WTC11 (cell line): ENCODE results near the gene UBXN4. TPM values are rescaled to one million over a fixed set of nuclear protein-coding genes. Genes with fewer than 3 reads are reported as not detected.

Experiments used
- ATAC-seq: fragments of 200-7000 bp; cut with Tn5 transposase; 2 replicates; pipeline ENCODE4 v1.10.0; 2021; ENCODE audit warnings: mild to moderate bottlenecking, moderate library complexity
- CTCF ChIA-PET: fragments of 300-600 bp; sonication (Branson Sonifier 250); formaldehyde crosslinking; loops from one replicate; lab custom pipeline; 2021; ENCODE audit warnings: antibody characterized with exemption; lab: Charles Lee
- POLR2A ChIA-PET: fragments of 350-600 bp; sonication (Branson Sonifier 250); formaldehyde crosslinking; loops from one replicate; lab custom pipeline; 2021; ENCODE audit warnings: antibody characterized with exemption; lab: Charles Lee
- DNase-seq: peaks from one replicate; pipeline ENCODE4 v3.0.0; 2021; ENCODE audit warnings: low spot score
- H3K27ac Mint-ChIP-seq: 2 replicates; pipeline ENCODE4 v1.8.0; 2021; ENCODE audit warnings: mixed read lengths
- H3K27me3 Mint-ChIP-seq: 2 replicates; pipeline ENCODE4 v1.8.0; 2021; ENCODE audit warnings: low read depth, mild to moderate bottlenecking, moderate library complexity, mixed read lengths
- H3K36me3 Mint-ChIP-seq: 2 replicates; pipeline ENCODE4 v1.8.0; 2021; ENCODE audit warnings: mixed read lengths
- H3K4me1 Mint-ChIP-seq: 2 replicates; pipeline ENCODE4 v1.8.0; 2022; ENCODE audit warnings: mixed read lengths
- H3K4me3 Mint-ChIP-seq: 2 replicates; pipeline ENCODE4 v1.8.0; 2021; ENCODE audit warnings: mild to moderate bottlenecking, moderate library complexity, mixed read lengths
- H3K9me3 Mint-ChIP-seq: 2 replicates; pipeline ENCODE4 v1.8.0; 2021; ENCODE audit warnings: mixed read lengths
- CREB1 ChIP-seq: sonication (generic); formaldehyde crosslinking; IDR thresholded peaks from 2 replicates; pipeline ENCODE4 v1.8.0; 2023; ENCODE audit warnings: mild to moderate bottlenecking, missing genetic modification reagents
- ELF4 ChIP-seq: sonication (generic); formaldehyde crosslinking; IDR thresholded peaks from 2 replicates; pipeline ENCODE4 v1.8.1; 2022; ENCODE audit warnings: low read depth, mild to moderate bottlenecking, moderate library complexity, missing genetic modification reagents
- ETV6 ChIP-seq: sonication (generic); formaldehyde crosslinking; IDR thresholded peaks from 2 replicates; pipeline ENCODE4 v1.8.1; 2022; ENCODE audit warnings: mild to moderate bottlenecking, missing genetic modification reagents
- FOXK1 ChIP-seq: sonication (generic); formaldehyde crosslinking; IDR thresholded peaks from 2 replicates; pipeline ENCODE4 v1.8.0; 2022; ENCODE audit warnings: mild to moderate bottlenecking, moderate library complexity, missing genetic modification reagents
- HMGA2 ChIP-seq: fragments of 250-450 bp; sonication (Bioruptor Pico); IDR thresholded peaks from 2 replicates; pipeline ENCODE4 v1.4.0; 2021; ENCODE audit warnings: mild to moderate bottlenecking, moderate library complexity
- NFYB ChIP-seq: sonication (generic); formaldehyde crosslinking; conservative IDR thresholded peaks from 2 replicates; pipeline ENCODE4 v1.8.0; 2022; ENCODE audit warnings: low read depth, missing genetic modification reagents
- NR2C2 ChIP-seq: sonication (generic); formaldehyde crosslinking; IDR thresholded peaks from 2 replicates; pipeline ENCODE4 v1.8.0; 2022; ENCODE audit warnings: mild to moderate bottlenecking, missing genetic modification reagents
- OVOL2 ChIP-seq: fragments of 250-450 bp; sonication (Bioruptor Pico); IDR thresholded peaks from 2 replicates; pipeline ENCODE4 v1.9.0; 2021; ENCODE audit warnings: mild to moderate bottlenecking, borderline replicate concordance
- PRRX2 ChIP-seq: fragments of 250-450 bp; sonication (Bioruptor Pico); IDR thresholded peaks from 2 replicates; pipeline ENCODE4 v1.8.0; 2021; ENCODE audit warnings: mild to moderate bottlenecking
- SOX15 ChIP-seq: fragments of 250-450 bp; sonication (Bioruptor Pico); IDR thresholded peaks from 2 replicates; pipeline ENCODE4 v1.9.0; 2021; ENCODE audit warnings: mild to moderate bottlenecking
- TEAD4 ChIP-seq: sonication (generic); formaldehyde crosslinking; IDR thresholded peaks from 2 replicates; pipeline ENCODE4 v1.8.0; 2022; ENCODE audit warnings: mild to moderate bottlenecking, missing genetic modification reagents
- TP53 ChIP-seq: sonication (generic); formaldehyde crosslinking; IDR thresholded peaks from 2 replicates; pipeline ENCODE4 v1.8.1; 2023; ENCODE audit warnings: mild to moderate bottlenecking, missing genetic modification reagents
- ZNF121 ChIP-seq: sonication (generic); formaldehyde crosslinking; IDR thresholded peaks from 2 replicates; pipeline ENCODE4 v1.8.0; 2023; ENCODE audit warnings: missing genetic modification reagents
- ZNF317 ChIP-seq: sonication (generic); formaldehyde crosslinking; IDR thresholded peaks from 2 replicates; pipeline ENCODE4 v1.8.1; 2023; ENCODE audit warnings: low read depth, mild to moderate bottlenecking, moderate library complexity, missing genetic modification reagents, borderline replicate concordance
- ZNF416 ChIP-seq: fragments of 250-450 bp; sonication (Bioruptor Pico); IDR thresholded peaks from 2 replicates; pipeline ENCODE4 v1.9.0; 2021; ENCODE audit warnings: mild to moderate bottlenecking, inconsistent platforms
- total RNA-seq: library from RNA; stranded (reverse); gene quantifications from 3 replicates; pipeline ENCODE4 v1.2.3, GENCODE V29; 2021
- TF ChIP-seq, protein P1 (sequence below): fragments of 250-450 bp; sonication (Bioruptor Pico); IDR thresholded peaks from 2 replicates; pipeline ENCODE4 v1.8.0; 2021; ENCODE audit warnings: mild to moderate bottlenecking
- TF ChIP-seq, protein P2 (sequence below): sonication (generic); formaldehyde crosslinking; IDR thresholded peaks from 2 replicates; pipeline ENCODE4 v1.8.1; 2022; ENCODE audit warnings: mild to moderate bottlenecking, moderate library complexity, missing genetic modification reagents
- TF ChIP-seq, protein P3 (sequence below): fragments of 250-450 bp; sonication (Bioruptor Pico); IDR thresholded peaks from 2 replicates; pipeline ENCODE4 v1.9.0; 2021; ENCODE audit warnings: mild to moderate bottlenecking
- TF ChIP-seq, protein P4 (sequence below): sonication (generic); formaldehyde crosslinking; IDR thresholded peaks from 2 replicates; pipeline ENCODE4 v1.8.0; 2023; ENCODE audit warnings: missing genetic modification reagents, mild to moderate bottlenecking, borderline replicate concordance
- TF ChIP-seq, protein P5 (sequence below): sonication (generic); formaldehyde crosslinking; IDR thresholded peaks from 2 replicates; pipeline ENCODE4 v1.8.0; 2022; ENCODE audit warnings: mild to moderate bottlenecking, missing genetic modification reagents
- TF ChIP-seq, protein P6 (sequence below): sonication (generic); formaldehyde crosslinking; IDR thresholded peaks from 2 replicates; pipeline ENCODE4 v1.8.1; 2023; ENCODE audit warnings: mild to moderate bottlenecking, missing genetic modification reagents, moderate library complexity
- TF ChIP-seq, protein P7 (sequence below): sonication (generic); formaldehyde crosslinking; IDR thresholded peaks from 2 replicates; pipeline ENCODE4 v1.8.1; 2022; ENCODE audit warnings: mild to moderate bottlenecking, missing genetic modification reagents, moderate library complexity, borderline replicate concordance

The UBXN4 gene
- total RNA-seq, 1 experiment from 2014 or later, result 68.1 TPM

DNA sequence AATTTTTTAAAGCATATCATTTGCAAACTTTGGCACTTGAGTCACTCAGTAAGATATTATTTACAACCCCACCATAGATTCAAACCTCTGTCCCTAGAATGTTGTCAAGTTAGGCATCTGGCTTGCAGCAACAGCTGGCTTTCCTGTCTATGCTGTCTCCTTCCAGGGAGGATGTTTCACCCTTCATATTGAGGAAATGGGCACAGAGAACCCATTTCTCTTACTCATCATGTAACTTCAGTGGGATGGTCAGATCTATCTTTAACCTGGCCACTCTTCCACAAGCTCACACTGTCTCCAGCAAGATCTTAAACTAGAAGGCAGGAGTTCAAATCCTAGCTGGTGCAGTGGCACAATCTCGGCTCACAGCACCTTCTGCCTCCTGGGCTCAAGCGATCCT is 79.5 kb downstream of the UBXN4 start:
- DNase-seq (no peak), ATAC-seq (no peak)
- Mint-ChIP-seq H3K36me3 (no peaks in the 10 kb centered on the region), H3K27me3 (peaks cover 7% of the 10 kb centered on the region; the same call in 1 of the 2 replicates), H3K4me3 (no peak overlapping the region), H3K27ac (no peak overlapping the region), H3K9me3 (peaks cover 24% of the 10 kb centered on the region), H3K4me1 (no peaks in the 10 kb centered on the region)
- ChIA-PET CTCF (no interaction called here), POLR2A (no interaction called here)
- TF ChIP-seq, protein P1, sequence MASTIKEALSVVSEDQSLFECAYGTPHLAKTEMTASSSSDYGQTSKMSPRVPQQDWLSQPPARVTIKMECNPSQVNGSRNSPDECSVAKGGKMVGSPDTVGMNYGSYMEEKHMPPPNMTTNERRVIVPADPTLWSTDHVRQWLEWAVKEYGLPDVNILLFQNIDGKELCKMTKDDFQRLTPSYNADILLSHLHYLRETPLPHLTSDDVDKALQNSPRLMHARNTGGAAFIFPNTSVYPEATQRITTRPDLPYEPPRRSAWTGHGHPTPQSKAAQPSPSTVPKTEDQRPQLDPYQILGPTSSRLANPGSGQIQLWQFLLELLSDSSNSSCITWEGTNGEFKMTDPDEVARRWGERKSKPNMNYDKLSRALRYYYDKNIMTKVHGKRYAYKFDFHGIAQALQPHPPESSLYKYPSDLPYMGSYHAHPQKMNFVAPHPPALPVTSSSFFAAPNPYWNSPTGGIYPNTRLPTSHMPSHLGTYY (CRISPR knock-in tag), result no peak
- TF ChIP-seq OVOL2 (CRISPR knock-in tag) (no peak), ZNF416 (no peak), HMGA2 (CRISPR knock-in tag) (no peak), FOXK1 (CRISPR knock-in tag) (no peak), TEAD4 (CRISPR knock-in tag) (no peak)
- TF ChIP-seq, protein P2, sequence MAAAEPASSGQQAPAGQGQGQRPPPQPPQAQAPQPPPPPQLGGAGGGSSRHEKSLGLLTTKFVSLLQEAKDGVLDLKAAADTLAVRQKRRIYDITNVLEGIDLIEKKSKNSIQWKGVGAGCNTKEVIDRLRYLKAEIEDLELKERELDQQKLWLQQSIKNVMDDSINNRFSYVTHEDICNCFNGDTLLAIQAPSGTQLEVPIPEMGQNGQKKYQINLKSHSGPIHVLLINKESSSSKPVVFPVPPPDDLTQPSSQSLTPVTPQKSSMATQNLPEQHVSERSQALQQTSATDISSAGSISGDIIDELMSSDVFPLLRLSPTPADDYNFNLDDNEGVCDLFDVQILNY (CRISPR knock-in tag), result no peak

DNA sequence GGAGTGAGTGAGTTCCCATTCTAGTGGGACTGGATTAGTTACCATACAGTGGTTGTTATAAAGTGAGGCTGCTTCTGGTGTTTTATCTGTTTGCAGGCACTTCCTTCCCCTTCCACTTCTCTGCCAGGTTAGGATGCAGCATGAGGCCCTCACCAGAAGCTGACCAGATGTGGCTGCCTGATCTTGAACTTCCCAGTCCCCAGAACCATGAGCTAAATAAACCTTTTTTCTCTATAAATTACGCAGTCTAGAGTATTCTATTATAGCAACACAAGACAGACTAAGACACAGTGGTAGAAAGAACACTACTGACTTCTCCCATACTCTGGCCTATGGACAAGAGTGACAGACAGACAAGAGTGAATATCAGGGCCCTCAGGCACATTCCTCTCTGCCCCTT is 81.2 kb downstream of the UBXN4 start:
- no peak for DNase-seq
- H3K27me3 Mint-ChIP-seq, result peaks cover 7% of the 10 kb centered on the region; the same call in 1 of the 2 replicates
- ATAC-seq, result no peak
- ChIA-PET CTCF (no interaction called here), POLR2A (no interaction called here)
- no peaks in the 10 kb centered on the region for H3K36me3 Mint-ChIP-seq
- no peak overlapping the region for H3K4me3 Mint-ChIP-seq
- H3K4me1 Mint-ChIP-seq, result no peaks in the 10 kb centered on the region
- TF ChIP-seq, protein P3, sequence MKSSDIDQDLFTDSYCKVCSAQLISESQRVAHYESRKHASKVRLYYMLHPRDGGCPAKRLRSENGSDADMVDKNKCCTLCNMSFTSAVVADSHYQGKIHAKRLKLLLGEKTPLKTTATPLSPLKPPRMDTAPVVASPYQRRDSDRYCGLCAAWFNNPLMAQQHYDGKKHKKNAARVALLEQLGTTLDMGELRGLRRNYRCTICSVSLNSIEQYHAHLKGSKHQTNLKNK (CRISPR knock-in tag), result no peak
- TF ChIP-seq NFYB (CRISPR knock-in tag) (no peak), SOX15 (CRISPR knock-in tag) (no peak), ZNF121 (CRISPR knock-in tag) (no peak), ELF4 (CRISPR knock-in tag) (no peak), CREB1 (CRISPR knock-in tag) (no peak), TP53 (no peak), PRRX2 (CRISPR knock-in tag) (no peak), HMGA2 (CRISPR knock-in tag) (no peak), ZNF317 (no peak), ETV6 (no peak), OVOL2 (CRISPR knock-in tag) (no peak), NR2C2 (no peak)
- TF ChIP-seq, protein P4, sequence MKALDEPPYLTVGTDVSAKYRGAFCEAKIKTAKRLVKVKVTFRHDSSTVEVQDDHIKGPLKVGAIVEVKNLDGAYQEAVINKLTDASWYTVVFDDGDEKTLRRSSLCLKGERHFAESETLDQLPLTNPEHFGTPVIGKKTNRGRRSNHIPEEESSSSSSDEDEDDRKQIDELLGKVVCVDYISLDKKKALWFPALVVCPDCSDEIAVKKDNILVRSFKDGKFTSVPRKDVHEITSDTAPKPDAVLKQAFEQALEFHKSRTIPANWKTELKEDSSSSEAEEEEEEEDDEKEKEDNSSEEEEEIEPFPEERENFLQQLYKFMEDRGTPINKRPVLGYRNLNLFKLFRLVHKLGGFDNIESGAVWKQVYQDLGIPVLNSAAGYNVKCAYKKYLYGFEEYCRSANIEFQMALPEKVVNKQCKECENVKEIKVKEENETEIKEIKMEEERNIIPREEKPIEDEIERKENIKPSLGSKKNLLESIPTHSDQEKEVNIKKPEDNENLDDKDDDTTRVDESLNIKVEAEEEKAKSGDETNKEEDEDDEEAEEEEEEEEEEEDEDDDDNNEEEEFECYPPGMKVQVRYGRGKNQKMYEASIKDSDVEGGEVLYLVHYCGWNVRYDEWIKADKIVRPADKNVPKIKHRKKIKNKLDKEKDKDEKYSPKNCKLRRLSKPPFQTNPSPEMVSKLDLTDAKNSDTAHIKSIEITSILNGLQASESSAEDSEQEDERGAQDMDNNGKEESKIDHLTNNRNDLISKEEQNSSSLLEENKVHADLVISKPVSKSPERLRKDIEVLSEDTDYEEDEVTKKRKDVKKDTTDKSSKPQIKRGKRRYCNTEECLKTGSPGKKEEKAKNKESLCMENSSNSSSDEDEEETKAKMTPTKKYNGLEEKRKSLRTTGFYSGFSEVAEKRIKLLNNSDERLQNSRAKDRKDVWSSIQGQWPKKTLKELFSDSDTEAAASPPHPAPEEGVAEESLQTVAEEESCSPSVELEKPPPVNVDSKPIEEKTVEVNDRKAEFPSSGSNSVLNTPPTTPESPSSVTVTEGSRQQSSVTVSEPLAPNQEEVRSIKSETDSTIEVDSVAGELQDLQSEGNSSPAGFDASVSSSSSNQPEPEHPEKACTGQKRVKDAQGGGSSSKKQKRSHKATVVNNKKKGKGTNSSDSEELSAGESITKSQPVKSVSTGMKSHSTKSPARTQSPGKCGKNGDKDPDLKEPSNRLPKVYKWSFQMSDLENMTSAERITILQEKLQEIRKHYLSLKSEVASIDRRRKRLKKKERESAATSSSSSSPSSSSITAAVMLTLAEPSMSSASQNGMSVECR (CRISPR knock-in tag), result no peak
- TF ChIP-seq, protein P5, sequence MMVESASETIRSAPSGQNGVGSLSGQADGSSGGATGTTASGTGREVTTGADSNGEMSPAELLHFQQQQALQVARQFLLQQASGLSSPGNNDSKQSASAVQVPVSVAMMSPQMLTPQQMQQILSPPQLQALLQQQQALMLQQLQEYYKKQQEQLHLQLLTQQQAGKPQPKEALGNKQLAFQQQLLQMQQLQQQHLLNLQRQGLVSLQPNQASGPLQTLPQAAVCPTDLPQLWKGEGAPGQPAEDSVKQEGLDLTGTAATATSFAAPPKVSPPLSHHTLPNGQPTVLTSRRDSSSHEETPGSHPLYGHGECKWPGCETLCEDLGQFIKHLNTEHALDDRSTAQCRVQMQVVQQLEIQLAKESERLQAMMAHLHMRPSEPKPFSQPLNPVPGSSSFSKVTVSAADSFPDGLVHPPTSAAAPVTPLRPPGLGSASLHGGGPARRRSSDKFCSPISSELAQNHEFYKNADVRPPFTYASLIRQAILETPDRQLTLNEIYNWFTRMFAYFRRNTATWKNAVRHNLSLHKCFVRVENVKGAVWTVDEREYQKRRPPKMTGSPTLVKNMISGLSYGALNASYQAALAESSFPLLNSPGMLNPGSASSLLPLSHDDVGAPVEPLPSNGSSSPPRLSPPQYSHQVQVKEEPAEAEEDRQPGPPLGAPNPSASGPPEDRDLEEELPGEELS, result no peak
- TF ChIP-seq, protein P6, sequence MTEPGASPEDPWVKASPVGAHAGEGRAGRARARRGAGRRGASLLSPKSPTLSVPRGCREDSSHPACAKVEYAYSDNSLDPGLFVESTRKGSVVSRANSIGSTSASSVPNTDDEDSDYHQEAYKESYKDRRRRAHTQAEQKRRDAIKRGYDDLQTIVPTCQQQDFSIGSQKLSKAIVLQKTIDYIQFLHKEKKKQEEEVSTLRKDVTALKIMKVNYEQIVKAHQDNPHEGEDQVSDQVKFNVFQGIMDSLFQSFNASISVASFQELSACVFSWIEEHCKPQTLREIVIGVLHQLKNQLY (CRISPR knock-in tag), result no peak
- TF ChIP-seq, protein P7, sequence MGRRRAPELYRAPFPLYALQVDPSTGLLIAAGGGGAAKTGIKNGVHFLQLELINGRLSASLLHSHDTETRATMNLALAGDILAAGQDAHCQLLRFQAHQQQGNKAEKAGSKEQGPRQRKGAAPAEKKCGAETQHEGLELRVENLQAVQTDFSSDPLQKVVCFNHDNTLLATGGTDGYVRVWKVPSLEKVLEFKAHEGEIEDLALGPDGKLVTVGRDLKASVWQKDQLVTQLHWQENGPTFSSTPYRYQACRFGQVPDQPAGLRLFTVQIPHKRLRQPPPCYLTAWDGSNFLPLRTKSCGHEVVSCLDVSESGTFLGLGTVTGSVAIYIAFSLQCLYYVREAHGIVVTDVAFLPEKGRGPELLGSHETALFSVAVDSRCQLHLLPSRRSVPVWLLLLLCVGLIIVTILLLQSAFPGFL (CRISPR knock-in tag), result no peak
- TF ChIP-seq, all 79 proteins: peak for 0
- H3K9me3 Mint-ChIP-seq, result peaks cover 24% of the 10 kb centered on the region
- no peak overlapping the region for H3K27ac Mint-ChIP-seq
